HCEC 1CT (cell line): ENCODE measurements around the gene RPL9.
"Not testable (repeated sequence)": the region's sequence is repeated elsewhere in the genome, so short reads cannot be mapped to it uniquely, and the experiment has no call there.

Experiments
- DNase-seq: peaks from one replicate; pipeline ENCODE4 v3.0.0-alpha.2; 2017

The RPL9 gene

GRCh38 chr4:39458505-39459300 is at the start of gene RPL9, which contains the start of gene LIAS:
Gene RPL9, minus strand, starts transcription at chr4:39458922. Its CDS starts 483 bp downstream, at chr4:39458439.
Gene LIAS, plus strand, starts transcription at chr4:39459056. Its CDS starts 62 bp downstream, at chr4:39459118.
- peak; percentile 94 for DNase-seq

- DNase-seq, result peak; percentile 6
Measured at GRCh38 chr4:39505581-39505980, 46.9 kb upstream of the RPL9 start.

- DNase-seq, result no peak
Measured at GRCh38 chr4:39504538-39504937, 45.8 kb upstream of the RPL9 start.

GRCh38 chr4:39502664-39503035 is 43.9 kb upstream of the RPL9 start:
- not testable (repeated sequence) for DNase-seq

GRCh38 chr4:39502019-39502663 is 43.4 kb upstream of the RPL9 start:
- peak; percentile 55 for DNase-seq

GRCh38 chr4:39498727-39499020 is 40.0 kb upstream of the RPL9 start:
- DNase-seq, result no peak

DNA sequence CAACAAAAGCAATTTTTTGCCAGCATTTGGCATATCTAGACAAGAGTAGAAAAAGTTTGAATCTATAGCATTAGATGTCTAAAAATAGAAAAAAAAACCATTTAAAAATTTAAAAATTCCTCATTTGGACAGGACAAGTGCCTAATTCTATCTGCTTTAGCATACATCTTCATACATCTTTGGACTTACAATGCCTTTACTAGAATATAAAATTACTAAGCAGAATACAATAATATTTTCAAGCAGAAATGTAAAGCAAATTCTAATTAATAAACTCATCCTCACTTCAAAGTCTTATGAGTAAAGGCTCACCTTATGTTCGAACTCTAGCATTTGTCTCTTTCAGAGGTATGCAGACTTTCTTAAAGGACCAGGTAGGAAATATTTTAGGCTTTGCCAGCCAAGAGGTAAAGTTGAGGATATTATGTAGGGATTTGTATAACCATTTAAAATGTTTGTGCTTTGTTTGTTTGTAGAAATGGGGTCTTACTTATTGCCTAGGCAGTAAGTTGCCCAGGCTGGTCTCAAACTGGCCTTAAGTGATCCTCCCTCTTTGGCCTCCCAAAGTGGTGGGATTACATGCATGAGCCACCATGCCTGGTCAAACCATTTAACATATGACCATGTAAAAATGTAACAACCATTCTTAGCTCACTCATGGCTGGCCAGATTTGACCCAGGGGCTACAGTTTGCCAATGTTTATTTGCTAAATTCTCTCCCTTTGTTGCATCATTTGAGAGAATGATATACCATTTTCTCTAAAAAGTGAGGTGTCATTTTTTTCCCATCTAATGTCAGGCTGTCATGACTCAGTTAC is 39.4 kb upstream of the RPL9 start:
- DNase-seq, result no peak

- no peak for DNase-seq
Measured at GRCh38 chr4:39495446-39496213, 36.9 kb upstream of the RPL9 start.

- no peak for DNase-seq
Measured at GRCh38 chr4:39494354-39494753, 35.6 kb upstream of the RPL9 start.

DNA sequence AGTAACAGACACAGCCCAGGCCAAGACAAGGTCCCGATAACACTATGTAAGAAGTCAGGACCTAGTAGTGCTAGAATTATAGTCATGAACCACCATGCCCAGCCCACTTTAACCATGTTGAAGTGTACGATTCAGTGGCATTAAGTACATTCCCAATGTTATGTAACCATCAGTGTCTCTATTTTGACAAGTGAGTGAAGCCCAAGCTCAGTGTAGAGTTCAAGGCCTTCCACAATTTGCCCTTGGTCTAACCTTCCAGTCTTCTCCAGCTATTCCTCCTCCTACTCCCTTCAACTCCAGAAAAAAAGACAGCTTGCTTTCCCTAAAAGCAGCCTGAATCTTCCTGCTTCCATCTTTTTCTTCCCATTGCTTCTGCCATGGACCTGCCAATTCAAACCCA is 31.6 kb upstream of the RPL9 start:
- DNase-seq, result no peak

DNA sequence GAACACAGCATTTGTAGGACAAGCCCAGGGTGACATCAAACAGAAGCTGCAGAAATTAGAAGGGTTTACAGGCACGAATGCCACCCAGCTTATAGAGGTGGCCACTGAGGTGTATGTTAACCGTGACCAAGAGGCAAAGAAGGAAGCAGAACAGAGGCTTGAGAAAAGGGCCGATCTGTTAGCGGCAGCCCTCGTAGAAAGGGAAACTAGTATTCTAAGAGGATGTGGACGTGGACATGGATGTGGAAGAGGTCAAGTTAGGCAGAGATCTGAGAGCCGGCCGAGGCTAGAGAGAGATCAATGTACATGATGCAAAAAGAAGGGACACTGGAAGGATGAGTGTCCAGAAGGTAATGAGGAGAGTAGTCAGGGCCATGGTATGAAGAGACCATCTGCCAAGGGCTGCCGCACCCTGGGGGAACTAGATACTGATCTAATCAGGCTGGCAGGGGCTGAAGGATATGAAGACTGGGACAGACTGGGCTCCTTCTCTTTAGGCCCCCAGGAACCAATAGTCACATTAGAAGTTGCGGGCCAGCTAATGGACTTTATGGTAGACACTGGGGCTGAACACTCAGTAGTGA is 27.6 kb upstream of the RPL9 start:
- no peak for DNase-seq

DNA sequence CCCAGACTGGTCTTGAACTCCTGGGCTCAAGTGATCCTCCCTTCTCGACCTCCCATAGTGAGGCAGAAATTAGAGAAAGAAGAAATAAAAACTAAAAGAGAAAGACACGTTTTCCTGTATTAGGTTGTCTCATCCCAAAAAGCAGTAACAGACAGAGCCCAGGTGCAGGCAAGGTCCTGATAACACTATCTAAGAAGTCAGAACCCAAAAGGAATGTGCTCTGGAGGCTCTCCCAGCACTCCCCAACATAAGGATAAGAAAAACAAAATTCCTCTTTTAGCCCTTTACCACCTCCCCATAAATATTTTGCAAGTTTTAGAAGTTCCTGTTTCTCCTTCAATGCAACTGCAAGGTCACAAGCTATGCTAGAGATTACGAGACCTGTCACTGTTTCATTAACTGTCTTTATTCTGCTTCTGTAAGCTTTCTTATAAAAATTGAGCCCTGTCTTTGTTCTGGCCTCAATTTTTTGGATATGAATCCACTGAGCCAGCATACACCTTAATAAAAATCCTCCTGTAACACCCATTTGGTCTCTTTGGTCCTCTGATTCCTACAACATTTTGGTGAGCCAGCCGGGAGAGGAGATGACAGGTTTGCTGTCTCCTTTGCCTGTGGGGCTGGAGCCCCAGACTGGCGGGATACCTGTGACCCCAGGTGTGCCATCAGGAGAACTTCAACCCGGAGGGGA is 26.0 kb upstream of the RPL9 start:
- no peak for DNase-seq

DNA sequence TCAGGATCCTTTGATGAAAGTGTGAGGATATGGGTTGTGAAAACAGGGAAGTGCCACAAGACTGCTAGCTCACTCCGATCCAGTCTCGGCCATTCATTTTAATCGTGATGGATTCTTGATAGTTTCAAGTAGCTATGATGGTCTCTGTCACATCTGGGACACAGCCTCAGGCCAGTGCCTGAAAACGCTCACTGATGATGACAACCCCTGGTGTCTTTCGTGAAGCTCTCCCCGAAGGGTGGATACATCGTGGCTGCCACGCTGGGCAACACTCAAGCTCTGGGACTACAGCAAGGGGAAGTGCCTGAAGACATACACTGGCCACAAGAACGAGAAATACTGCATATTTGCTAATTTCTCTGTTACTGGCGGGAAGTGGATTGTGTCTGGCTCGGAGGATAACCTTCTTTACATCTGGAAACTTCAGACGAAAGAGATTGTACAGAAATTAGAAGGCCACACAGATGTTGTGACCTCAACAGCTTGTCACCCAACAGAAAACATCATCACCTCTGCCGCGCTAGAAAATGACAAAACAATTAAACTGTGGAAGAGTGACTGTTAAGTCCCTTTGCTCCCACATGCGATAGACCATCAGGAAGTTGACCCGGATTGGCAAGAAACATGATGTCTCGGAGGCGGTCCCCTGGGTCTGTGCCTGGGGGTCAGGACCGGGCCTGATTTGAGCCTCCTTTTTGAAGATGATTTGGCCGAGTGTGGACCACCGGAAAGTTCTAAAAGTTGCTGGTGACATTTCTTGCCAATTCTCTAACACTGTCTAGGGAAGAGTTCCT is 22.4 kb upstream of the RPL9 start:
- DNase-seq, result no peak

DNA sequence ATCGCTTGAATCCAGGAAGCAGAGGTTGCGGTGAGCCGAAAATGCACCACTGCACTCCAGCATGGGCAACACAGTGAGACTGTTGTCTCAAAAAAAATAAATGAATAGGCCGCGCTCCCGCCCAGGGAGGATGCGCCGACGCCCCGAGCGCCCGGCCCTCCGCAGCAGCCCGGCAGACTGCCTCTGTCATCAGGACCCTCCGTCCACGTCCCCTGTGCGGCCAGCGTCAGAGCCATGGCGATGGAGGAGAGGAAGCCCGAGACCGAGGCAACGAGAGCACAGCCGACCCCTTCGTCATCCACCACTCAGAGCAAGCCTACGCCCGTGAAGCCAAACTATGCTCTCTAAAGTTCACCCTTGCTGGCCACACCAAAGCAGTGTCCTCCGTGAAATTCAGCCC is 21.5 kb upstream of the RPL9 start:
- DNase-seq, result no peak

- no peak for DNase-seq
Measured at GRCh38 chr4:39476187-39476895, 17.6 kb upstream of the RPL9 start.

- DNase-seq, result no peak
Measured at GRCh38 chr4:39472396-39472795, 13.7 kb upstream of the RPL9 start.

DNA sequence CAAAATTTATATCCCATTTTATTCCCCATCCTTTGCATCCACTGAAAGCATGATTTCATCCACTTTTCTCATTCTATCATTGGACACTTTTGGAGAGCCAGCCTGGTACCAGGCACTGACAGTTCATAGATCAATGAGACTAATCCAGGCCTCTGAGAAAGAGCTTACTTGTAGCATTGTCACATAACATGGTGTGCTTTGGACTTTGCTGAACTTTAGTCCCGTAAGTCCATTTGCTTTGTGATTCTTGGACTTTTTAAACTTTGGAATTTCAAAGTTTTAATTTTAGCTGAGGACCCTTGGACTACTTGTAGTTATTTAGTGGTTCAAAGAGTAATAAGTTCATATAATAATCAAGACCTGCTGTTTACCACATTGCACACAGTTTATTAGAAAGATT is 11.7 kb upstream of the RPL9 start:
- no peak for DNase-seq

- DNase-seq, result peak; percentile 73
Measured at GRCh38 chr4:39469429-39470077, 10.8 kb upstream of the RPL9 start.

DNA sequence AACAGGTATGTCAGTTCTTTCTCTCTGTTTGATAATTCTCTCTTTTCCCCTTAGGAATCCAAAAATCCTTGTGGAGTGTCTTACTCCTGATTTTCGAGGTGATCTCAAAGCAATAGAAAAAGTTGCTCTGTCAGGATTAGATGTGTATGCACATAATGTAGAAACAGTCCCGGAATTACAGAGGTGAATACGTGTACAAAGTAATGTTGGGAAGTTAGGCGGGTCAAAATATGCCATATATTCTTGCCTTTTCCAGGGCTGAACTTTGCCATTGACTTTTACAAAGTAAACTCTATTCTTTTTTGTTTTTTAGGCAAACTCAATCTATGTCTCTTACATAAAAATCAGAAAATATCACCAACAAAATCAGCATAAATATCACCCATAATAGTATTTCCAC is 8.7 kb upstream of the RPL9 start:
- no peak for DNase-seq

DNA sequence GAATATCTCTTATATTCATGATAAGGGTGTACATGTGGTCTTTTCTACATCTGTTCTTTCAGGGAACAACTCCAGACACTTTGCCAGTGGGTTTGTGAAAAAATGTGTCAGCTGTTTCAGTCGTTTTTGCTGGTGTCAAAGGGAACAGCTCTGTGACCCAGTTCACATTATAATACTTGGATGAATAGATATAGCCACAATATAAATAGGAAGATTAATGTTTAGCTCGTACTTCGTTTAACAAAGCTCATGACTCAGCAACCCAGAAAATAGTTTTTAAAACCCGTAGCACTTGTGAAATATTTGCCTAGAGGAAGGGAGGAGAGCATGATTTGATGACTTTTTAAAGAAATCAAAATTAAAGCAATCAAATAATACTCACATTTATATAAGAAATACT is 8.0 kb upstream of the RPL9 start:
- peak; percentile 52 for DNase-seq
